ENCODE results near the gene LMF2.

DNA sequence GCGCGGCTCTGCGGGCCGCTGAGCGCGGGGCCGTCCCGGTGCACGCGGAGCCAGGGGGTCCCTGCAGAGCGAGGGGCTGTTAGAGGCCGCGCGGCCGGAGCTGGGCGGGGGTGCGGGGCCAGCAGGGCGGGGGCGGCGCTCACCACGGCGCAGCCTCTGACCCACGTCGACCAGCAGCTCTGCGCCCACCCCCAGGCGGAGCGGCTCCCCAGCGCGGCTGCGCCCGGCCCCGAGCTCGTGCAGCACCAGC lies 18.3 kb upstream of the LMF2 start:
- TF ChIP-seq CTCF (IDR thresholded peaks at IDR 0.05; ENCODE audit: insufficient read depth, low read depth, low read length) (peak; percentile 3), EZH2 (IDR thresholded peaks at IDR 0.05; ENCODE audit: insufficient read depth, low read length) (no peak)
